Fibroblast of peridontal ligament (primary cell): ENCODE measurements around the gene COX6B2.
"Not testable (repeated sequence)": the region's sequence is repeated elsewhere in the genome, so short reads cannot be mapped to it uniquely, and the experiment has no call there.

Experiments
- DNase-seq: peaks from one replicate; pipeline ENCODE4 v3.0.0-alpha.2; 2010; ENCODE audit errors: extremely low read depth

Gene COX6B2, protein sequence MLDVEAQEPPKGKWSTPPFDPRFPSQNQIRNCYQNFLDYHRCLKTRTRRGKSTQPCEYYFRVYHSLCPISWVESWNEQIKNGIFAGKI

DNA sequence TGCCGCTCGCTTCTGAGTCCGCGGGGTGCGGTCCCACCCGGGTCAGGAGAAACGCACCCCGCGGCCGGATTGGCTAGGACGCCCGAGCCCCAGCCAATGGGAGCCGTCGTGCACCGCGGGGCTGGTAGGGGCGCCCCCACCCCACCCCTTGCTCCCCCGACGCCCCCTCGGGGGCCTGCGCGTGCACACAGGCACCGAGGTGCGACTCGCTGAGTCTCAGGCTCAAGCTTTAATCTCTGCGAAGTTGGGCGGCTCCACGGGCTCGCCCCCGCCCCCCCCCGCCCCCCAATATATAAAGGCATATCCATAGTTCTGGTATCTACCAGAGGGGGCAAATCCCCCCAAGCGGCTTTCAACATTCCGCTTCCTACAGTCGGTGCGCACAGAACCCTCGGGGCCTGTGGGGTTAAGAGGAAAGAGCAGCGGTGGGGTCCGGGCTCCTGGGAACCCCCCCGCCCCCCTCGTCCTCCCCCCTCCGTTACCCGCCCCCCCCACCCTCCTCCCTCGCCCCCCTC is at the start of gene COX6B2:
Gene COX6B2, minus strand, starts transcription at position 22 of the 515 bp plus-strand sequence. CDS start 198 bp downstream, outside the sequence.
- no peak for DNase-seq

GRCh38 chr19:55402509-55402908 is 48.0 kb upstream of the COX6B2 start:
- no peak for DNase-seq

- DNase-seq: not testable (repeated sequence)
Measured at GRCh38 chr19:55401390-55401789, 46.9 kb upstream of the COX6B2 start.

DNA sequence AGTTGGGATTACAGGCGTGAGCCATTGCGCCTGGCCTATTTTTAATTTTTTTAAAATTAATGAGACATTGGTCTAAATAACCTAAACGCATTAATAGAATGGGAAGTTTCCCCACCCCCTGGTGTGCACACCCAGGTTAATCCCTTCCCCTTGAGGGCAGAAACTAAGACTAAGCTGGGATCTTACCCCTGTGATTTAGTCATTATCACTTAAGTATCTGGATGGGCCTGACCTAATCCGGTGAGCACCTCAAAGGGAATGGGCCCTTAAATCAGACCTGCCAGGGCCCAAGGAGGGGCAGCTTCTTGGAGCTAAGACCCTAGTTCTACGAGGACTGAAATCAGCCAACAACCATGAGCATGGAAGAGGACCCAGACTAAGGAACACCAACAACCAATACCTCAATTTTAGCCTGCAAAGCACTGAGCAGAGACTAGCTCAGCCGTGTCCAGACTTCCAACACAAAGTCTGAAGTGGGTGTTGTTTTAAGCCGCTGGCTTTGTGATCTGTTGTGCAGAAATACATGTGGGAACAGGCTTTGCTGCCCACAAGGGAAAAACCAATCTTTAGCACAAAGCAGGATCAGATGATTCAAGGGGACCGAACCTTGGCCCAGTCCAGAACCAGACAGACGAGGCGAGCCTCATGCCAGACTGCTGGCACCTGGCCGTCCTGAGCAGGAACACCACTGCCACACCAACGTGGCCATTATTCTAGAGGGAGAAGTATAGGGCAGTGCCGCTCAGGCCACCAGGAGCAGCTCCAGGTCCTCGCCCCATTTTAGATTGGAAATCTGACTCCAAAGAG is 46.0 kb upstream of the COX6B2 start:
- DNase-seq: no peak

DNA sequence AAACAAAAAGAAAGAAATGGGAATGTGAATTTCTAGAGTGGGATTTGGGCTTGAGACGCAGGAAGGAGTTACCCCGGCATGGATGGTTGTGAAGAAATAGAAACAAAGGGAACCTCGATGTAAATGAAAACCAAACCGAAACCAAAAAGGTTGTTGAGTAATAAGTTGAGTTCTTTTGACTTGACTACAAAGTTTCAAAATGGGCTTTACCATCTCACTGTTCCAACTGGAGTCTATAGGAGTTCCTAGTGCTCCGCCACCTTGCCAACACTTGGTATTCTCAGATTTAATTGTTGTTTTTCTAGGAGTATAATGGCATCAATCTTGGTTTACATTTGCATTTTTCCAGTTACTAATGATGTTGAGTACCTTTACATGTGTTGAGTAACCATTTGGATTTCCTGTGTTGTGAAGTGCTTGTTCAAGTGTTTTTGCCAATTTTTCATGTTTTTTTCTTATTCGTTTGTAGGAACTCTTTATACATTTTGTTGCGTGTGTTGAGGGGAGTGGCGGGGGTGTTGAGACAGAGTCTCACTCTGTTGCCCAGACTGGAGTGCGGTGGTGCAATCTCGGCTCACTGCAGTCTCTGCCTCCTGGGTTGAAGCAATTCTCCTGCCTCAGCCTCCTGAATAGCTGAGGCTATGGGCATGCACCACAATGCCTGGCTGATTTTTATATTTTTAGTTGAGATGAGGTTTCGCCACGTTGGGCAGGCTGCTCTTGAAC is 43.8 kb upstream of the COX6B2 start:
- DNase-seq: no peak

DNA sequence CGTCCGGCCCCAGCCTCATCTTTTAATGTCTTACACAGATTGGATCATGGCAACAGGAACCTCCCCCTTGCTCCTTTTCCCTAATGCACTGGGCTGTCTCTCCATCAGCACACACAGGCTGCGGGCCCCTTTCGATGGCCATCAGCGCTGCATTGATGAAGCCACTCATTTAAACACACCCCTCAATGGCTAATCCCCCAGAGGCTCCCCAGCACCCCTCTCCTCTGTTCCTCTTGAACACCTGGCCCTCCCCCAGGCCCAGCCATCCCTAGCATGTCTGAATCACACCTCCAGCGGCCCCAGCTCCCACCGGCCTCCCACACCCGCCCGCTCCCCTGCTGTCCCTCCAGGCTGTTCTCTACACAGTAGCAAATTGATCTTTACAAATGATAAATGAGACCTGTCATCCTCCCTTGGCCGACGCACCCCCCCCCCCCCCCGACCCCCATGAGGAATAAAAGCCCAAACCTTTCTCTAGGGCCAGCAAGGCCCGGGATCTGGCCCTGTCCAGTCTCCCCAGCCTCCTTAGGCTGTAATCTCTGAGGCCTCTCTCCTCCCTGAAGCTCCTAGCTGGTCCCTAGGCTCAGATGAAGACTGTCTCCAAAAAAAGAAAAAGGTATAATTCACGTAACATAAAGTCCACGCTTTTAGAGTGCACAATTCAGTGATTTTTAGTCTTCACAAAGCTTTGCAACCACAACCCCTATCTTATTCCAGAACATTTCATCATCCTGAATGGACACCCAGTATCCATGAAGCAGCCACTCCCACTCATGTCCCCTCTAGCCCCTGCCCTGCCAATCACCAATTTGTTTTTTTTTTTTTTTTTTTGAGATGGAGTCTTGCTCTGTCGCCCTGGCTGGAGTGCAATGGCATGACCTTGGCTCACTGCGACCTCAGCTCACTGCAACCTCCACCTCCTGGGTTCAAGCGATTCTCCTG is 38.6 kb upstream of the COX6B2 start:
- DNase-seq: no peak

DNA sequence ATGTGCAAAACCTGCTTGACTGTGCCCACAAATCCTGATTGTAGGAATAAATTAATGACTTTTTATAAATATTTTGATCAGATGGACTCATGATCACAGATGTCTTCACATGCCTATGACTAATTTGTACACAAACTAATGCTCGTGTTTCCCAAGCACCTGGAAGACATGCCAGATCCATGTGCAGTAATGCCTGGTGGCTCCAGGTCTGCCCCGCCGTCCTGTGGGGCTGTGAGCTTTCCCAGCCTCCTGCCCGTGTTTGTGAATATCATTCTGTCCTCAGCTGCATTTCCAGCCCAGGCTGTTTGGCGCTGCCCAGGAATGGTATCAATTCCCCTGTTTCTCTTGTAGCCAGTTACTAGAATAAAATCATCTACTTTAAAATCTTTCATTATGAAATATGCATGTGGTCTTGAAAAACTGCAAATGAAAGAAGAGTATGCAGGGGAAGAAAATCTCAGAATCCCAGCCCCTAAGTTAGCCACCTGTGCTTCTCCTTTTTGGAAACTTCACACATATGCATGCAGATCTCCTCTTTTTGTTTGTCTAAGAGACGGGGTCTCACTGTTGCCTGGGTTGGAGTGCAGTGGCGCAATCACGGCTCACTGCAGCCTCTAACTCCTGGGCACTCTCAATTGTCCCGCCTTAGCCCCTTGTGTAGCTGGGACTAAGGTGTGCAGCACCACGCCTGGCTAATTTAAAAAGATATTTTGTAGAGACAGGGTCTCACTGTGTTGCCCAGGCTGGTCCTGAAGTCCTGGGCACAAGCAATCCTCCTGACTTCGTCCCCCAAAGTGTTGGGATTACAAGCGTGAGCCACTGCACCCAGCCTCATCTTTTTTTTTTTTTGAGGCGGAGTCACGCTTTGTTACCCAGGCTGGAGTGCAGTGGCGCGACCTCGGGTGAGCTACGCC is 37.4 kb upstream of the COX6B2 start:
- no peak for DNase-seq

GRCh38 chr19:55391191-55391670 is 36.7 kb upstream of the COX6B2 start:
- DNase-seq: no peak

DNA sequence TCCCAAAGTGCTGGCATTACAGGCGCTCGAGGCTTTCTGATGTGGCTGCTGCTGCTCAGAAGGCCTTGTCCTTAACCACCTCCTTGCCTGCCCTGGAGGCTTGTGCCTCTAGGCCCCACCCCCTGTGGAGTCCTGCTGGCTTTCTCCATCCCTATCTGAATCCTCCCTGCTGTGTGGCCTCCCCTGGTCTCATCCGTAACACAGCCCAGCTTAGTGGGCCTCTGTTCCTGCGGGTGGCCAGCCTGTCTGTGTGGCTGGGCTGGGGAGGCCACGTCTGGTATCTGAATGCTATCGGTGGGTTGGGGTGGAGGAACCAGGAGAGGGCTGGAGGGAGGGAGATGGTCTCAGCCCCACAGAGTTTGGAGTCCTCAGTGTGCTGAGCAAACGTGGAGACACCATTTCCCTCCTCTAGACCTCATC is 36.0 kb upstream of the COX6B2 start:
- no peak for DNase-seq

GRCh38 chr19:55389386-55390317 is 35.1 kb upstream of the COX6B2 start:
- DNase-seq: no peak

- no peak for DNase-seq
Measured at GRCh38 chr19:55387736-55388497, 33.4 kb upstream of the COX6B2 start.

DNA sequence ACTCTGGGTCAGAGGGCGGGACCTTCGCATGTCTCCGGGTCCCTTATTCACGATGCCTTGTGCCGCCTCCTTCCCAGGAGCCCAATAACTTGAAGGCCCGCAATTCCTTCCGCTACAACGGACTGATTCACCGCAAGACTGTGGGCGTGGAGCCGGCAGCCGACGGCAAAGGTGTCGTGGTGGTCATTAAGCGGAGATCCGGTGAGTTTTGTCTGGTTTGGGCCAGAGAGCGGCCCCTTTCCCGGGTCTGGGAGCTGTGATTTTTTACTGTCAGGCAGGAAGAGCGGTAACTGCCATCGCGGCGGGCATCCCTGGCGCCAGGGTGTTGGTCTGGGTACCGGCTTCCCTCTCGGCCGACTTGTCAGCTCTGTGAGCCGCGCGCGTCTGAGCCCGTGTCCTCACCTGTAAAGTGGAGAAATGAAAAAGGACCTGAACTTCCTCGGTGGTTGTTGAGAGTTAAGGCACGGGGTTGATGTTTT is 32.0 kb upstream of the COX6B2 start:
- no peak for DNase-seq

- peak; percentile 98 for DNase-seq
Measured at GRCh38 chr19:55385724-55386492, 31.4 kb upstream of the COX6B2 start, which contains the start of gene RPL28. Gene RPL28 (plus strand): TSS chr19:55385932. CDS start chr19:55386358, 426 bp downstream.

- DNase-seq: peak; percentile 96
Measured at GRCh38 chr19:55384920-55385723, 30.6 kb upstream of the COX6B2 start.

DNA sequence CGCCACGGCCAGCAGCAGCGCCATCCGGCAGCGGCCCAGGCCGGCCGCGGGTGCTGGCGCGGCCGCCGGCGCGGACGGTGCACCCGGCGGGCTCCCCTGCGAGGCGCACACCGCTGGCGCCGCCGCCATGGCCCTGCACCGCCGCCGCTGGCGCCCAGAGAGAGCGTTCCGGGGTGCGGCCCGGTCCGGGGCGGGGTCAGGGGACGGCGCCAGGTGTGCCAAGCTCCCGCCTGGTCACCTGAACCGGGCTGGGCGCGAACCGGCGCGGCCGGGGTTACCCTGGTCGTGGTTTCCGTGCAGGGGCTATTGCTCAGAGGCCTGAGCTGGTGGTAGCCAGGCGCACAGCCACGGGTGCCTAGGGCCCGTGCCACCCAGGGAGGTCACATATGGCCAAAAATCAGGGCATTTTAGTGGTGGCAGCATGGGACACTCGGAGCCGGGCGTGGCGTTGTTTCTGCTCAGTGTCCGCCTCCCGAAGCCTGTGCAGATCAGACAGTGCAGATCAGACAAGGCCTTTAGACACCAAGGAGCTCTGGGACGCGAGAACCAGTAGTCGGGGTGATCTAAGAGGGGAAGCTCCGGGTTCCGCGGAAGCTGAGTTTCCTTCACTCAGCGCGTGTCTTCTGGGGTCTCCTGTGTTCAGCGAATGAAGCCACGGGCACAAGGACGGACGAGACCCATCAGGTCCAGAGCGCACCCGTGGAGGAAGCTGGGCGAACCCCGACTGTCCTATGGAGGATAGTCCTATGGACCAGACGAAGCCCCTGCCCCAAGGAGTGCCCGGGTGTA is 29.8 kb upstream of the COX6B2 start, which contains the start of gene TMEM238:
Gene TMEM238, minus strand, starts transcription at position 162 of the 789 bp plus-strand sequence. Its CDS starts 33 bp downstream, at position 129.
- DNase-seq: no peak
